Fibroblast of peridontal ligament (primary cell): ENCODE measurements around the gene CAPN9.
"Not testable (repeated sequence)": the region's sequence is repeated elsewhere in the genome, so short reads cannot be mapped to it uniquely, and the experiment has no call there.

Experiments used
- DNase-seq: peaks from one replicate; pipeline ENCODE4 v3.0.0-alpha.2; 2010; ENCODE audit errors: extremely low read depth

CAPN9 gene

DNA sequence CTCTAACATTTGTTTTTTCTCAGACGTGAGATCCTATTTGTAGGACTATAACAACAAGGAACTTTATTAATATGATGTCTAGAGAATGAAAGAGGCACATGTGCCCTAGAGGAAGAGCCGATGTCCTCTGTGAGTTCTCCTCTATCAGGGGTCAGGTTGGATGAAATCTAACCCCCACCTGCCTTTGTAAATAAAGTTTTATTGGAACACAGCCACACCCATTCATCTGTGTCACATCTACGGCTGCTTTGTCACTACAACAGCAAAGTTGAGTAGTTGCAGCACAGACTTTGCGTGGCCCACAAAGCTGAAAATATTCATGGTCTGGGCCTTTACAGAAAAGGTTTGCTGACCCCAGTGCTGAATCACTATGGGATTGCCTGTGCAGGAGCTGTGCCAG is 571 bp upstream of the CAPN9 start:
- DNase-seq = no peak

DNA sequence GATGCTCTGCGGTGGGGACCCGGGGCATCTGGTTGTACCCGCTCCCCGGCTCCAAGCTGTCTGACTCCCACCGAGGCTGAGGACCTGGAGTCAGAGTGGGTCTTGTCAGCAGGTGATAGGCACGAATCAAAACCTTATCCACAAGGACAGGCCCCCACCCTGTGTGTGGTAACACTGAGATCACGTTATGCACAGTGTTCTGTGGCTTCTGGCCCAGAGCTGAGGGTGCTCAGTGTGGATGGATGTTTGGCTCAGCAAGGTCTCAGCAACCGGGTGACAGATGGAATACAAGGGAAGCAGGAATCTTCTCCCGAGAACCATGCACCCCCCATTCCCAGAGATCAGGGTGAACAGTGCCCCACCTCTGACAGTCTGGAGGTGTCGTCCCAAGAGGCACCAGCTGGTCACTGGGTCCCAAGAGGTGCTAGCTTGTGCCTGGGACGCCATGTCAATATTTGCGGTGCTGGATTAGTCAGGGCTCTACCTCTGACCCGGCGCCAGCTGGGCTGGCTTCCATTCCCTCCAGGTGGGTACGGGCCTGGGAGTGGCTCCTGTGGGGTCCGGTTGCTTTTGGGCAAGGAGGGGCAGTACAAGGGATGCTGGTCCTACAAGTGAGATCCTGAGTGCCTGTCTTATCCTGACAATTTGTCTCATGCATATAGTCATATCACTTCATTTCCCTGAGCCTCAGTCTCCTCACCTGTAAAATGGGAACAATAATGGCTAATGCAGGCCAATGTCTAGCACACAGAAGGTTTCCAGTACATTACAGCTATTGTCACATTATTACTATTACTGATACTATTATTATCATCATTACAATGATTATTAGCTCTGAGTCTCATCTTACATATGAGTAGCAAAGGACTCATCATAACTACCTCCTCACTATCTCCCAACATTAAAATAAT is 957 bp downstream of the CAPN9 start:
- no peak for DNase-seq

- DNase-seq = no peak
These were observed 2.0 kb downstream of the CAPN9 start for GRCh38 chr1:230749150-230749549.

GRCh38 chr1:230749635-230750034 is 2.4 kb downstream of the CAPN9 start:
- DNase-seq = no peak

GRCh38 chr1:230750576-230750975 is 3.4 kb downstream of the CAPN9 start:
- no peak for DNase-seq

DNA sequence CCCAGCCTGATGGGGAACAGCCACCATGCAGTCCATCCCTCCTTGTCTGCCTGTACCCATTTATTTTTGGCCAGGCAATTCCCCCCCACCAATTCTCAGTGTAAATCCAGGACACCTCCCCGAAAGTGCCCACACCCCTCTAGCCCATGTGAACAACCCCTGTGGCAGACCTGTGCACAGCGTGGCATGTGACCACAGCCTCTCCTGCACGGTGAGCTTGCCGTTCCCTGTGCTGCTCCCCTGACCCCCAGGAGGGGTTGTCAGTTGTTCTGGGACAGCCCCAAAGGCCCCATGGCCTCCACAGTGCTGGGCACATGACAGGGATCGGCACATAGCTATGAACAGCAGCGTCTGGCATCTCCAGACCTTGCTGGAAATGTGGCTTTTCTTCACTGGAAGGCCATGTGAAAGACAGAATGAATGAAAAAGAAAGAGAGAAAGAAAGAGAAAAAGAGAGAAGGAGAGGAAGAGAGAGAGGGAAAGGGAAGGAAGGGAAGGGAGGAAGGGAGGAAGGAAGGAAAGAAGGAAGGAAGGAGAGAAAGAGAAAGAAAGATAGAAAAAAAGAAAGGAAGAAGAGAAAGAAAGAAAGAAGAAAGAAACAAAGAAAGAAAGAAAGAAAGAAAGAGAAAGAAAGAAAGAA is 3.9 kb downstream of the CAPN9 start:
- no peak for DNase-seq

- no peak for DNase-seq
These were observed 5.2 kb downstream of the CAPN9 start for GRCh38 chr1:230752407-230752806.

DNA sequence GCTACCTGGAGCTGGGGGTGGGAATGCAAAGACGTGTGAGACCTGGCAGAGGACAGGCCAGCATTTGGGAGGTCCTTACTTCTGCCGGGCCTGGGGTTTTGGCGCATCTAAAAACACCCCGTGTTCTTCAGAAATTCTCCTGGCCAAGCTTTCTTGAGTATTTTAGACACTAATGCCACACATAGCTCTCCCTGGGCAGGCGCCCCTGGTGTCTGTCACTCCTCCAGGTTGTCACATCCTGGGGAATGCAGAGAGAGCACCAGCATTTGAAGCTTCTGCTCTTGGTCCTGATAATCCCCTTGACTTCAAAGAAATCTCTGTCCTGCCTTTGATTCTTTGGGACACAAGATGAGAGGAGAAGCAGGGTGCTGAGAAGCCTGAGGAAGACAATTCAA is 6.0 kb downstream of the CAPN9 start:
- no peak for DNase-seq

DNA sequence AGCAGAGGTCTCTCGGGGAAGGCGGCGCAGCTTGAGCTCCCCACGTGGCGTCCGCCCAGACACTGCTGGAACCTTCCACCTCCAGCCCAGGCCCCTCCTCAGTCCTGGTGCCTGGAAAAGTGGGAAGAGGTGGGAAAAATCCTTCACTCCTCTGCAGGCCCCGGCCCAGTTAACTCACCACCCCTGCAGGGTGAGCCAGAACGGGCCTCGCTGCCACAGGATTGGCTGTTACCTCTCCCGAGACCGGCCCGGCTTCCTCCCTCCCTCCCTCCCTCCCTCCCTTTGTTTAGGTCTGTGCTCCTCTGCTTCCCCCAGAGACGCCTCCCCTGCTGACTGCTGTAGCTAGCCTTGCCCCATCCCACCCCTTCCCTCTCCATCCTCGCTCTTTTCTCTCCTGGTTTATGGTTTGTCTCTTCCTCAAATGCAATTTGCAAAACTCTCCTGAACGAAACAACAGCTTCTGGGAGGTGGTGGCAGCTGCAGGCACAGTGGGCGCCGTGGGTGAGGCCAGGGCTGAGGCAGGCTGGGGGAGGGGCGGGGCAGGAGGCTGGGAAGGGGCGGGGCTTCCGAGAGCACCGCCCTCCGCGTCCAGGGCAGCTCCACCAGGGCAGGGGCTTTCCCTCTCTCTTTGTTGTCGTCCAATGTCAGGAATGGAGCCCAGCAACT is 6.5 kb downstream of the CAPN9 start:
- DNase-seq = peak; percentile 5

GRCh38 chr1:230754796-230755195 is 7.6 kb downstream of the CAPN9 start:
- peak; percentile 55 for DNase-seq

DNA sequence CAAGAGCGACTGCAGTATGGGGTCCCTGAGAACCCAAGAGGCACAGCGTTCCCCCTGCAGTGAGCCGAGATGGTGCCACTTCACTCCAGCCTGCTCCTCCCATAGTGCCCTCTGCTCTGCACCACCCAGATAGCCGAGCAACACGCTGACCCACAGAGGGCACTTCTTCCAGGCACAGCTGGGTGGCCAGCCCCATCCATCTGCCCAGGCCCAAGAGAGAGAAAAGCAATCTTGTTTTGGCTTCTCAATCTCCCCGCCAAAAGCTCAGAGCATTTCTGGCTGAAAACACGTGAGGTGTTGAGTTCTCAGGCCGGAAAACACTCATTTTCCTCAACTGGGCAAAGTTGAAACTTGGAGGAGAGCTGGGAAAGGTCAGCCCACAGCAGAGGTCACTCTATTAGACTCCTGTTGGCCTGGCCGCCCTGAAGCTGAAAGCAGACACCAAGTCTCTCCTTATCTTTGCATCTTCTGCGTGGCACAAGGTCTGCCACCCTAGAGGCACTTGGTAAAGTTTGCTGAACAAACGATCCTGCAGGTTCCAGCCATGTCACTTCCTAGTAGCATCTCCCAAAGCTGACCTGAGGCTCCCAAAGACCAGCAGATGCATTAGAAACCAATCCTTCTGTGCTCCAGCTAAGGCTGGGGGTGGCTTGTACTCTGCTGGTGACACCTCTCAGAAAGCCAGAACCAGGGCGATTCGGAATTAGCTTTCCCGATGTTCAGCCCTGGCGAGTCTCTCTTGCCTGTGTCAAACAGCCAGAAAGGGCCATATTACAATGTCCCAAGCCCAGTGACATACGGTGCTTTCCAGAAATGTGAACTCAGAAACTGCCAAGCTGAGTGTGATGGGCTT is 10.9 kb downstream of the CAPN9 start:
- no peak for DNase-seq

DNA sequence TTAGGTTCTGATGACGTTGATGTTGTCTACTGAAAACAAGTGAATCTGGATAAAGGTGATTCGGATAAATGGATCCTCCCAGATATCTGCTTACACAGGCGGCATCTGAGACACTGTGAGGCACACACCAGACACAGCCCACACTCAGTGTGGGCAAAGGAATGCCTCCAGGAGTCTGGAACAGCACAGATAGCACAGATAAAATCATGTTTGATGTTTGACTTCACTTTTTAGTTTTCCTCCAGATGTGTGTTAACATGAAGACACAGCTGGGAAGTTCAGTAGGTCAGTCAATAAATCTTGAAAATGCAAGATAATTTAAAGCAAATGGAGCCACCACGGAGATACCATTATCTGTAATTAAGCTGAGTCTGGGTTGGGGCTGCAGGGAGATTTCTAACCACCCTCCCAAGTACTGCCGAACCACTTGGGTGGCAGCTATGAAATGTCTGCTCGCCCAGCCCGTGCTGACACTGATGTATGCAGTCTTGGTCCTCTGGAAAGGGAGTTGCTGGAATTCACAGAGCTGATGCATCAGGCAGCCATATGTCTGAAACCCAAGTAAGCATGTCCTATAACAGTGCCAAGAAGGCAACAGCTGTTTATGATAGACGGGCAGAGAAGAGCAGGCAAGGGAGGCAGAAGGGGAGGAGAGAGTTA is 11.7 kb downstream of the CAPN9 start:
- peak; percentile 69 for DNase-seq

GRCh38 chr1:230759369-230760065 is 12.3 kb downstream of the CAPN9 start:
- no peak for DNase-seq

- DNase-seq = no peak
These were observed 13.2 kb downstream of the CAPN9 start for GRCh38 chr1:230760360-230760827.

DNA sequence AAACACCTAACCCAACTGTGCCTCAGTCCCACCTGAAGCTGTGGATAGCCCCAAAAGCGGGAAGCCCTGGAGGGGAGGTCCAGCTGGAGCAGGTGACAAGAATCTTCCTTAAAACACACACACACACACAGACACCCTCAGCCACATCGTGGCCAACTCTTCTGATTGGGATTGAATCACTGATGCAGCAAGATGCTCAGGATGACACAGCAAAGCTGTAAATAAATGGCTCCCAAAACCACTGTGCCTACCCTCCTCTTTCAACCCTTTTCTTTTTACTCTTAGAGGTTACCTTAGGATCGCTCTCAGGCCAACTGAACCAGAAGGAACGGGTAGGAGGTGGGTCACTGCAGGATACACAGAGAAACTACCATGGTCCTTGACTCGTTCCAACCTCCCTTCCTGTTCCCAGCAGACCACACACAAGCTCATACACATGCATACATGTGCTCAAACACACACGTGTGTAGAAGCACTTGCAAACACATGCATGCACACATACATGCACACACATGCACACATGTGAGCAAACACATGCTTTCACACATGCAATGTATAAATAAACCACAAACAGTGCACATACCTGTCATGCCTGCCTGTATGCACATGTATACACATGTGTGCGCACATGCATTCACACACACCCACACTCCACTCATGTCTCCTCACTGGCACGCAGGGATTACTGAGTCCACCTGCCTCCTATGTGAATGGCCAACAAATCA is 14.4 kb downstream of the CAPN9 start:
- no peak for DNase-seq

GRCh38 chr1:230763927-230764591 is 16.9 kb downstream of the CAPN9 start:
- no peak for DNase-seq

GRCh38 chr1:230766318-230766717 is 19.1 kb downstream of the CAPN9 start:
- no peak for DNase-seq

- not testable (repeated sequence) for DNase-seq
These were observed 20.8 kb downstream of the CAPN9 start for GRCh38 chr1:230767859-230768612.
